HepG2 (cell line): ENCODE measurements around the gene TNIP1. TPM values are rescaled to one million over a fixed set of nuclear protein-coding genes. Genes with fewer than 3 reads are reported as not detected.

Source experiments
- ATAC-seq: fragments of 200-7000 bp; cut with Tn5 transposase; 3 replicates; pipeline ENCODE4 v1.9.1; 2020; ENCODE audit warnings: mild to moderate bottlenecking, moderate library complexity
- BruUV-seq: library from RNA; stranded (reverse); fragments of 400-500 nt; replicated peaks from 2 replicates; lab custom pipeline; 2021; lab: Mats Ljungman, UMichigan
- CTCF ChIA-PET: fragments of 300-600 bp; formaldehyde crosslinking; extraction: SDS; loops from one replicate; lab custom pipeline; 2021; ENCODE audit warnings: low total read pairs, inconsistent platforms, low intra/inter-chr PET ratio; lab: Yijun Ruan, JAX
- POLR2A ChIA-PET: fragments of 350-600 bp; sonication (Branson Sonifier 250); formaldehyde crosslinking; loops from one replicate; lab custom pipeline; 2020; ENCODE audit warnings: antibody characterized with exemption, inconsistent platforms; lab: Yijun Ruan, JAX
- DNase-seq: peaks from one replicate; pipeline ENCODE4 v3.0.0-alpha.2; 2015; ENCODE audit warnings: low spot score
- FAIRE-seq: peaks from 3 replicates; lab custom pipeline; 2011; peaks lifted over from hg19 to GRCh38; lab: Jason Lieb, UNC
- H2AFZ ChIP-seq: one replicate; pipeline ENCODE4 v1.6.1; 2011; ENCODE audit warnings: low read length, inconsistent platforms
- H3K27ac ChIP-seq: fragments of 300-600 bp; 3 replicates; pipeline ENCODE4 v1.8.0; 2011; ENCODE audit warnings: mixed run types, mild to moderate bottlenecking, mixed read lengths, low read length, inconsistent platforms; ENCODE audit not compliant: insufficient read depth; ENCODE audit errors: extremely low read length
- H3K27me3 ChIP-seq, 2 experiments: fragments of 200-600 bp in 1 of 2; 2 replicates in 1 of 2; 3 replicates in 1 of 2; pipeline versions ENCODE4 v1.6.0 to v1.8.0; 2011; ENCODE audit warnings: low read length in 2 of 2, mild to moderate bottlenecking in 2 of 2, moderate library complexity in 2 of 2, inconsistent platforms in 1 of 2; ENCODE audit not compliant: insufficient read depth in 2 of 2, control insufficient read depth in 1 of 2
- H3K36me3 ChIP-seq, 2 experiments: fragments of 200-600 bp in 1 of 2; replicated peaks in 1 of 2; 2 replicates in 1 of 2; 3 replicates in 1 of 2; pipeline versions ENCODE4 v1.5.1 to v1.8.0; 2011; ENCODE audit warnings: low read length in 2 of 2, inconsistent platforms in 1 of 2; ENCODE audit not compliant: insufficient read depth in 2 of 2, control insufficient read depth in 1 of 2
- H3K4me1 ChIP-seq: 2 replicates; pipeline ENCODE4 v1.5.1; 2012; ENCODE audit warnings: low read length, inconsistent platforms; ENCODE audit not compliant: insufficient read depth
- H3K4me2 ChIP-seq: 2 replicates; pipeline ENCODE4 v1.6.0; 2011; ENCODE audit warnings: low read depth, low read length, inconsistent platforms
- H3K4me3 ChIP-seq, 3 experiments: fragments of 200-600 bp in 1 of 3; sonication (generic), shearing (Covaris generic) in 1 of 3; replicated peaks in 1 of 3; 2 replicates each; pipeline ENCODE4 v1.5.1; 2011 to 2016; ENCODE audit warnings: low read length in 3 of 3, inconsistent platforms in 2 of 3, low read depth in 2 of 3, mild to moderate bottlenecking in 2 of 3, control low read depth in 1 of 3, mixed read lengths in 1 of 3; ENCODE audit not compliant: insufficient read depth in 1 of 3
- H3K79me2 ChIP-seq: one replicate; pipeline ENCODE4 v1.6.1; 2011; ENCODE audit warnings: low read length, inconsistent platforms; ENCODE audit not compliant: insufficient read depth
- H3K9ac ChIP-seq: 2 replicates; pipeline ENCODE4 v1.6.0; 2011; ENCODE audit warnings: mild to moderate bottlenecking, low read depth, low read length, inconsistent platforms; ENCODE audit not compliant: insufficient read depth
- H3K9me3 ChIP-seq: 2 replicates; pipeline ENCODE4 v1.5.1; 2012; ENCODE audit warnings: mild to moderate bottlenecking, low read length
- H4K20me1 ChIP-seq: 2 replicates; pipeline ENCODE4 v1.6.0; 2011; ENCODE audit warnings: inconsistent platforms, mild to moderate bottlenecking, low read length, moderate library complexity; ENCODE audit not compliant: insufficient read depth
- AGO1 ChIP-seq: fragments of 200-400 bp; formaldehyde crosslinking; IDR thresholded peaks from 2 replicates; pipeline ENCODE4 v1.6.1; 2017; ENCODE audit warnings: mild to moderate bottlenecking, low read depth, low read length, moderate library complexity; ENCODE audit not compliant: poor library complexity, severe bottlenecking
- ATF4 ChIP-seq, 2 experiments: fragments of 450-650 bp in 1 of 2; sonication (generic) in 1 of 2; formaldehyde crosslinking; IDR thresholded peaks; 2 replicates each; pipeline versions ENCODE4 v1.5.0 to v1.8.0; 2020 to 2022; ENCODE audit warnings: mild to moderate bottlenecking in 1 of 2, missing genetic modification reagents in 1 of 2
- REXO4 ChIP-seq: sonication (generic); formaldehyde crosslinking; IDR thresholded peaks from 2 replicates; pipeline ENCODE4 v1.8.0; 2022; ENCODE audit warnings: missing genetic modification reagents, mild to moderate bottlenecking, borderline replicate concordance
- TCF7L2 ChIP-seq: IDR thresholded peaks from 2 replicates; pipeline ENCODE4 v1.6.1; 2011; ENCODE audit warnings: mild to moderate bottlenecking, low read depth, low read length, moderate library complexity
- THAP11 ChIP-seq: IDR thresholded peaks from 2 replicates; pipeline ENCODE4 v1.6.1; 2016; ENCODE audit warnings: missing biosample characterization, missing genetic modification reagents
- ZNF143 ChIP-seq: sonication (generic); formaldehyde crosslinking; IDR thresholded peaks from 2 replicates; pipeline ENCODE4 v1.4.0; 2020; ENCODE audit warnings: missing genetic modification reagents
- ZNF644 ChIP-seq: IDR thresholded peaks from 2 replicates; pipeline ENCODE4 v1.6.1; 2016; ENCODE audit warnings: low read depth
- WGBS: methylation state at CpG from one replicate; pipeline ENCODE4 v1.1.6; 2017; ENCODE audit warnings: low lambda C conversion rate; 5-methylcytosine and 5-hydroxymethylcytosine counted together
- in situ Hi-C: cut with HindIII; loops from 2 replicates; pipeline ENCODE4 v1.10.0; 2017; ENCODE audit warnings: low pct_unique_long_range_greater_than_20kb; ENCODE audit not compliant: extremely low pct_ligation_motif_present
- intact Hi-C: fragments of 100-400 bp; cut with micrococcal nuclease; formaldehyde crosslinking; loops from one replicate; pipeline ENCODE4 v1.10.0; 2022; ENCODE audit not compliant: unreplicated experiment
- polyA plus RNA-seq, 8 experiments: library from polyadenylated mRNA; depleted of rRNA in 3 of 8; stranded (reverse) in 7 of 8; unstranded in 1 of 8; fragments of >200 nt; fragmentation: Illumina TruSeq in 4 of 8; extraction: Trizol in 4 of 8; gene quantifications; 2 replicates each; pipeline versions ENCODE4 v1.2.1 to v1.2.3, GENCODE V29; 2011 to 2016; ENCODE audit warnings: low read depth in 4 of 8, missing spikeins in 1 of 8, mixed read lengths in 1 of 8; ENCODE audit not compliant: insufficient read depth in 1 of 8
- total RNA-seq, 5 experiments: library from RNA; depleted of rRNA; stranded (reverse); fragments of >200 nt; fragmentation: Illumina TruSeq; extraction: Trizol; gene quantifications; 2 replicates each; pipeline ENCODE4 v1.2.3, GENCODE V29; 2016; ENCODE audit warnings: low read depth in 1 of 5

TNIP1 gene
- total and polyA plus RNA-seq, 2 of the 13 experiments (the other 11 are each of a cell fraction or from before 2014, with no cell fraction given), result 26.2 to 45.9 TPM

- TF ChIP-seq ATF4 (CRISPR knock-in tag; IDR thresholded peaks at IDR 0.05), result no peak
- no peak for TF ChIP-seq THAP11
- no peak for TF ChIP-seq TCF7L2
- no peak for TF ChIP-seq ZNF143 (CRISPR knock-in tag)
- TF ChIP-seq AGO1, result no peak
Observed at GRCh38 chr5:151077419-151077818, 3.4 kb downstream of the TNIP1 start (continued).

- peaks cover 50% of the 10 kb centered on the region for H3K4me1 ChIP-seq
- H3K4me3 ChIP-seq, result no peak overlapping the region
- intact Hi-C loops, result no loop called here
- H4K20me1 ChIP-seq, result peaks cover 43% of the 10 kb centered on the region
- in situ Hi-C loops, result no loop called here
- ChIA-PET CTCF (no interaction called here), POLR2A (no interaction called here)
- no peaks in the 10 kb centered on the region; a peak in 1 of 5 replicates for H3K27me3 ChIP-seq
- DNase-seq (no peak), FAIRE-seq (no peak), ATAC-seq (no peak)
- H3K9me3 ChIP-seq, result no peaks in the 10 kb centered on the region
- no TSS peak for BruUV-seq
- no peak overlapping the region for H2AFZ ChIP-seq
- 95% methylated on average over 6 of the region's 6 CpGs for WGBS
- peaks cover 5 to 19% of the 10 kb centered on the region in 2 experiments; a peak in 4 of 5 replicates for H3K36me3 ChIP-seq
- H3K27ac ChIP-seq, result no peak overlapping the region
- H3K79me2 ChIP-seq, result peaks cover 84% of the 10 kb centered on the region
- H3K4me2 ChIP-seq, result peak overlapping the region; percentile 26
- TF ChIP-seq ZNF644 (CRISPR knock-in tag), result no peak
- TF ChIP-seq REXO4 (CRISPR knock-in tag), result no peak
- H3K9ac ChIP-seq, result no peak overlapping the region
Observed at GRCh38 chr5:151076616-151077015, 4.2 kb downstream of the TNIP1 start.
